ENCODE results near the gene CHADL. TPM values are rescaled to one million over a fixed set of nuclear protein-coding genes. Genes with fewer than 3 reads are reported as not detected.
"Not testable (repeated sequence)": the region's sequence is repeated elsewhere in the genome, so short reads cannot be mapped to it uniquely, and the experiment has no call there.

The CHADL gene
- total RNA-seq, 4 donors from 2014 or later: 7.5 to 13.2 (median 10.3) TPM

DNA sequence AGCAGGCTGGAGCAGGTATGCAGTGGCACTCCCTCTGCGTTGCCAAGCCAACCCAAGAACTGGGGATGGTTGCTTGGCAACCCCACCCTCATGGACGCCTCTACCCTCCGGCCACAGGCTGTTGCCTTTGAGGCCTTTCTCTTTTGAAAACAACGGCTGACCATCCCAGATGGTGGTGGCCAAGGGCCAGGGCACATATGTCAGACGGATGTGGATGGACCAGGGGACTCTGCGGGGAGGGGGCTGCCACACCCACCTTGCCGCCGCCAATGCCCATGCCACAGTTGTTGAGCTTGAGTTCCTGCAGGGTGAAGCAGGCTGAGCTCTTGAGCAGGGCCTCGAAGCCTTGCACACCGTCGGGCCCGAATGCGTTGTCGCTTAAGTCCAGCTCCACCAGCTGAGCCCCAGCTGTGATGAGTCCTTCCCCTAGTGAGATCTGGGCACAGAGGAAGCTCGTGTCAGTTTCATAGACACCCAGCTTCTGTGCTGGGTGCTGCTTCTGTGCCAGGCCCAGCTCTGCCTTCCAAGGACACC is 23.7 kb upstream of the CHADL start:
- Histone ChIP-seq H3K4me3 (no peak overlapping the region), H3K4me1 (peaks cover 0 to 3% (median 0%) of the 10 kb centered on the region in 4 donors), H3K27ac (replicated peaks in 1 of 4) (no peak overlapping the region), H3K27me3 (no peaks in the 10 kb centered on the region), H3K9me3 (no peaks in the 10 kb centered on the region), H3K36me3 (peaks cover 48 to 100% (median 83%) of the 10 kb centered on the region in 4 donors)
- DNase-seq (ENCODE audit: extremely low spot score): no peak
- no peak for TF ChIP-seq POLR2A (IDR thresholded peaks at IDR 0.05; ENCODE audit: low read depth)
- TF ChIP-seq POLR2AphosphoS5 (IDR thresholded peaks at IDR 0.05): no peak
- TF ChIP-seq EP300 (IDR thresholded peaks at IDR 0.05): no peak
- TF ChIP-seq, protein P1, sequence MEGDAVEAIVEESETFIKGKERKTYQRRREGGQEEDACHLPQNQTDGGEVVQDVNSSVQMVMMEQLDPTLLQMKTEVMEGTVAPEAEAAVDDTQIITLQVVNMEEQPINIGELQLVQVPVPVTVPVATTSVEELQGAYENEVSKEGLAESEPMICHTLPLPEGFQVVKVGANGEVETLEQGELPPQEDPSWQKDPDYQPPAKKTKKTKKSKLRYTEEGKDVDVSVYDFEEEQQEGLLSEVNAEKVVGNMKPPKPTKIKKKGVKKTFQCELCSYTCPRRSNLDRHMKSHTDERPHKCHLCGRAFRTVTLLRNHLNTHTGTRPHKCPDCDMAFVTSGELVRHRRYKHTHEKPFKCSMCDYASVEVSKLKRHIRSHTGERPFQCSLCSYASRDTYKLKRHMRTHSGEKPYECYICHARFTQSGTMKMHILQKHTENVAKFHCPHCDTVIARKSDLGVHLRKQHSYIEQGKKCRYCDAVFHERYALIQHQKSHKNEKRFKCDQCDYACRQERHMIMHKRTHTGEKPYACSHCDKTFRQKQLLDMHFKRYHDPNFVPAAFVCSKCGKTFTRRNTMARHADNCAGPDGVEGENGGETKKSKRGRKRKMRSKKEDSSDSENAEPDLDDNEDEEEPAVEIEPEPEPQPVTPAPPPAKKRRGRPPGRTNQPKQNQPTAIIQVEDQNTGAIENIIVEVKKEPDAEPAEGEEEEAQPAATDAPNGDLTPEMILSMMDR (IDR thresholded peaks at IDR 0.05): no peak
- intact Hi-C loops (cut with DNase I): no loop called here
- WGBS: 94% methylated on average over 14 of the region's 15 CpGs

DNA sequence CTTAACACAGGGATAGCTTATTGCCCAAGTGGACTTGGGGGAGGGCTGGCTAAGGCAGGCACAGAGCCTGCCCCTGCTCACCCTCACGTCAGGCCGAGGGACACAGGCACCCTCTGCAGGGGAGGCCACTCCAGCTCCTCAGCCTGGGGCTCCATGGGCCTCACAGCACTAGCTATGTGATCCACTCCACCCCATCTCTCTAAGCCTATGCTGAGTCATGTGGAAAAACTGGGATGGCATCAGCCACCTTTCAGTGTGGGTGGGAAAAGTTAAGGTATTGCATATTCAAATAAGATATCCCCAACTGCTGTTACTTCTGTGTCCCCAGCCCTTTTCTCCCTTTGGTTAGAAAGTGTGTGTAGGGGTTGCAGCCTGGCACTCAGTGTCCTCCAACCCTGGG is 23.0 kb upstream of the CHADL start:
- intact Hi-C loops (cut with DNase I): no loop called here
- no peak overlapping the region for H3K4me3 ChIP-seq
- no peak overlapping the region for H3K27ac ChIP-seq (replicated peaks in 1 of 4)
- peaks cover 0 to 3% (median 0%) of the 10 kb centered on the region in 4 donors for H3K4me1 ChIP-seq
- DNase-seq (ENCODE audit: extremely low spot score): no peak
- H3K27me3 ChIP-seq: no peaks in the 10 kb centered on the region
- 100% methylated on average over 2 of the region's 2 CpGs for WGBS
- peaks cover 47 to 100% (median 78%) of the 10 kb centered on the region in 4 donors for H3K36me3 ChIP-seq
- H3K9me3 ChIP-seq: no peaks in the 10 kb centered on the region
- TF ChIP-seq POLR2AphosphoS5 (IDR thresholded peaks at IDR 0.05) (no peak), EP300 (IDR thresholded peaks at IDR 0.05) (no peak), POLR2A (IDR thresholded peaks at IDR 0.05; ENCODE audit: low read depth) (no peak)
- TF ChIP-seq, protein P1 (IDR thresholded peaks at IDR 0.05): no peak

DNA sequence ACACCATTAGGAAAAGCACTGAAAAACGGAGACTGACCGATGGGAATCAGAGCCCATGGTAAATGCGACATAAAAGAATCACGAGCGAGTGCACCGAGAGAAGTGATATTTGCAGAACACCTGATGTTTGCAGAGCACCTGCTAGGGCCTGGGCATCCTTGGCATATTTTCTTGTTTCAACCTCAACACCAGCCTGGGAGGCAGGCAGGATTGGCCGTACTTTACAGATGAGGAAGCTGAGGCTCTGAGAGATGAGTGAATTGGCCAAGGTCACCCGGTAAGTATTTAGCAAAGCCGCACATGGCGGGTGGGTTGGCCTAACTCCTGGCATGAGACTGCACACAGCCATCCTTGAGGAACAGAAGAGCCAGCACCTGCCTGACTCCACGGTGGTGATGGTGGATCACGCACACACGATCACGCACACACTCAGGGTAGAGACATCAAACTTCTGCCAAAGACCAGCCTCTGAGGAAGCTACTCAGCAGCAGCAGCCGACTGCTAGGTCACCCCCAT is 21.6 kb upstream of the CHADL start:
- no peak for TF ChIP-seq POLR2A (IDR thresholded peaks at IDR 0.05; ENCODE audit: low read depth)
- TF ChIP-seq EP300 (IDR thresholded peaks at IDR 0.05): no peak
- Histone ChIP-seq H3K4me1 (peaks cover 0 to 3% (median 0%) of the 10 kb centered on the region in 4 donors), H3K9me3 (no peaks in the 10 kb centered on the region), H3K27me3 (no peaks in the 10 kb centered on the region), H3K36me3 (peaks cover 41 to 100% (median 77%) of the 10 kb centered on the region in 4 donors), H3K27ac (replicated peaks in 1 of 4) (no peak overlapping the region), H3K4me3 (no peak overlapping the region)
- 91% methylated on average over 9 of the region's 15 CpGs for WGBS
- intact Hi-C loops (cut with DNase I): no loop called here
- DNase-seq (ENCODE audit: extremely low spot score): no peak

DNA sequence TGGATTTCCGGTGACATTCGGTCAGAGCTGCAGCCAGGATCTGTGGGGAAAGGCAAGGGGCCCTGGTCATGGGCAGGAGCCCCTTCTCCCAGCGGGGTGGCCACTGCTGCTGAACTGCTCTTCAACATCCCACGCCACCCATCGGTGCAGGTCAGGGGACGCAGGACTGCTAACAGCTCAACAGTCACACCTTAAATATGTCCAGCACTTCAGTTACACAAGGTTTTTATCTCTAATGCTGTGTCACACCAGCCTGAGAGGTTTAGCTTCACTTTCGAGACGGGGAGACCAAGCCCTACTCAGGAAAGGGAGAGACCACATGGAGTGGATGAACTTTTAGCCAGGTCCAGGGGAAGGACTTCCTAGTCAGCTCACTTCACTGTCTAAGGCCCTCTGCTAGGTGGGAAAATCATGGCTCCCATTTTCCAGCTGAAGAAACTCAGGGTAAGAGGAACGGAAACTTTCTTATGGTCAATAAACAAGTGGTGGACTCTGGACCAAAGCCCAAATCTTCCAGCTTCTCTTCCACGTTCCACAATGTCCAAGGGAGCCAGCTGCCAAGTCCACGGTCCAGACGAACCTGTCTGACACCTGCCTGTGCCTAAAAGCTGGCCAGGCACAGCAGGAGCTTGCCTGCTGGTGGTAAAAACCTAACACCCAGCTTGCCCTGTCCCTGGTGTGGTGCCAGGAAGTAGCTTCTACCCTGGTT is 21.0 kb upstream of the CHADL start:
- Histone ChIP-seq H3K27ac (replicated peaks in 1 of 4) (no peak overlapping the region), H3K4me1 (peaks cover 0 to 3% (median 1%) of the 10 kb centered on the region in 4 donors), H3K27me3 (no peaks in the 10 kb centered on the region), H3K9me3 (no peaks in the 10 kb centered on the region), H3K4me3 (no peak overlapping the region), H3K36me3 (peaks cover 38 to 100% (median 79%) of the 10 kb centered on the region in 4 donors)
- no peak for TF ChIP-seq POLR2A (IDR thresholded peaks at IDR 0.05; ENCODE audit: low read depth)
- TF ChIP-seq, protein P1 (IDR thresholded peaks at IDR 0.05): no peak
- no peak for TF ChIP-seq POLR2AphosphoS5 (IDR thresholded peaks at IDR 0.05)
- no peak for TF ChIP-seq EP300 (IDR thresholded peaks at IDR 0.05)
- intact Hi-C loops (cut with DNase I): no loop called here
- DNase-seq (ENCODE audit: extremely low spot score): no peak
- WGBS: 76% methylated on average over 12 of the region's 12 CpGs

DNA sequence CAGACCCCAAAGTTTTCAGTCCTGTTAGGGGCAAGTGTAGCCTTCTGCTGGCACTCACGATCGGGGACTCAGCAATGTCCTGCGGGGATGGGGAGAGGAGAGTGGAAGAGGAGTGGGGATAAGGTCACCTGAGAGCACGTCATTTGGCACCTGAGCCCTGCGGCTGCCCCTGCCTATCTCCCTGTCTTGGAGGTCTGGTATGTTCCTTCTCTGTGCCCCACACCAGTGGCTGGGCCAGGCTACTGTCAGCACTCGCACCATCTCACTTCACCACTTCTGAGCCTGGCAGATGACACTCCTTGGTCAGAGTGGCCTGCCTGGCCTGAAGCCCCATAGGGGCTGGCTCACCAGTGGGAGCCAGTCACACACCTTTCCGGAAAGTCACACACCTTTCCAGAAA is 20.1 kb upstream of the CHADL start:
- peaks cover 0 to 7% (median 4%) of the 10 kb centered on the region in 4 donors for H3K4me1 ChIP-seq
- H3K4me3 ChIP-seq: no peak overlapping the region
- DNase-seq (ENCODE audit: extremely low spot score): no peak
- 94% methylated on average over 5 of the region's 7 CpGs for WGBS
- no peaks in the 10 kb centered on the region for H3K27me3 ChIP-seq
- no peaks in the 10 kb centered on the region for H3K9me3 ChIP-seq
- peaks cover 40 to 100% (median 84%) of the 10 kb centered on the region in 4 donors for H3K36me3 ChIP-seq
- no peak overlapping the region for H3K27ac ChIP-seq (replicated peaks in 1 of 4)
- TF ChIP-seq EP300 (IDR thresholded peaks at IDR 0.05): no peak
- no peak for TF ChIP-seq POLR2A (IDR thresholded peaks at IDR 0.05; ENCODE audit: low read depth)
- TF ChIP-seq, protein P1 (IDR thresholded peaks at IDR 0.05): no peak
- no peak for TF ChIP-seq POLR2AphosphoS5 (IDR thresholded peaks at IDR 0.05)
- intact Hi-C loops (cut with DNase I): no loop called here

DNA sequence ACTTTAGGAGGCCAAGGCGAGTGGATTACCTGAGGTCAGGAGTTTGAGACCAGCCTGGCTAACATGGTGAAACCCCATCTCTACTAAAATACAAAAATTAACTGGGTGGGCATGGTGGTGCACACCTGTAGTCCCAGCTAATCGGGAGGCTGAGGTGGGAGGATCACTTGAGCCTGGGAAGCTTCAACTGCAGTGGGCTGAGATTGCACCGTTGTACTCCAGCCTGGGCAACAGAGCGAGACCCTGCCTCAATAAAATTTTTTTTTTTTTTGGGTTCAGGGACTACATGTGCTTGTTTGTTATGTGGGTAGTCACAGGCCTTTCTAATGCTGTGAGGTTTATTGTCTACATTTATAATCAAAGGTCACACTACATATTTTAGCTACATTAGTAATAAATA is 19.0 kb upstream of the CHADL start:
- H3K27me3 ChIP-seq; DNase-seq (ENCODE audit: extremely low spot score); H3K4me3 ChIP-seq; H3K4me1 ChIP-seq; H3K27ac ChIP-seq (replicated peaks in 1 of 4); intact Hi-C loops (cut with DNase I); H3K9me3 ChIP-seq: not testable (repeated sequence)
- WGBS: 98% methylated on average over 4 of the region's 4 CpGs
- peaks cover 49 to 100% (median 86%) of the 10 kb centered on the region in 4 donors for H3K36me3 ChIP-seq

All from esophagus muscularis mucosa (tissue), 4 donors.